K562 (cell line): ENCODE results near the gene RAPGEF5. TPM values are rescaled to one million over a fixed set of nuclear protein-coding genes. Genes with fewer than 3 reads are reported as not detected.

ENCODE experiments used
- ATAC-seq: fragments of 200-7000 bp; cut with Tn5 transposase; 3 replicates; pipeline ENCODE4 v1.9.1; 2020; ENCODE audit warnings: moderate library complexity
- BruUV-seq: library from RNA; stranded (reverse); fragments of 400-500 nt; replicated peaks from 2 replicates; lab custom pipeline; 2021; lab: Mats Ljungman, UMichigan
- CTCF ChIA-PET: fragments of 300-600 bp; formaldehyde crosslinking; extraction: SDS; loops from one replicate; lab custom pipeline; 2021; ENCODE audit warnings: low intra/inter-chr PET ratio; lab: Yijun Ruan, JAX
- POLR2A ChIA-PET: fragments of 300-600, 350-650 bp; sonication (Branson Sonifier 250); formaldehyde crosslinking; extraction: SDS; loops from one replicate; lab custom pipeline; 2021; ENCODE audit warnings: antibody characterized with exemption, inconsistent platforms; lab: Yijun Ruan, JAX
- DNase-seq, 4 experiments: peaks; one replicate each; pipeline versions ENCODE4 v3.0.0 to v3.0.0-alpha.2; 2011 to 2018; ENCODE audit warnings: low spot score in 3 of 4, mixed read lengths in 3 of 4; ENCODE audit errors: extremely low read depth in 1 of 4
- FAIRE-seq: peaks from 2 replicates; lab custom pipeline; 2011; peaks lifted over from hg19 to GRCh38; lab: Jason Lieb, UNC
- H2AFZ ChIP-seq: 2 replicates; pipeline ENCODE4 v1.6.0; 2011; ENCODE audit warnings: low read depth, low read length, control low read depth, inconsistent platforms
- H3K27ac ChIP-seq: fragments of 200-600 bp; 3 replicates; pipeline ENCODE4 v1.8.0; 2011; ENCODE audit warnings: low read depth, mild to moderate bottlenecking, control low read depth, inconsistent platforms, low read length, moderate library complexity, mixed read lengths; ENCODE audit errors: extremely low read depth
- H3K27me3 ChIP-seq, 2 experiments: fragments of 300-600 bp in 1 of 2; 2 replicates in 1 of 2; 3 replicates in 1 of 2; pipeline versions ENCODE4 v1.6.0 to v1.8.0; 2011; ENCODE audit warnings: inconsistent platforms in 2 of 2, low read length in 2 of 2, mild to moderate bottlenecking in 1 of 2, mixed read lengths in 1 of 2, moderate library complexity in 1 of 2; ENCODE audit not compliant: control insufficient read depth in 2 of 2, insufficient read depth in 2 of 2
- H3K36me3 ChIP-seq: fragments of 300-600 bp; 3 replicates; pipeline ENCODE4 v1.8.0; 2011; ENCODE audit warnings: mild to moderate bottlenecking, low read length, inconsistent platforms; ENCODE audit not compliant: control insufficient read depth, insufficient read depth
- H3K4me1 ChIP-seq, 2 experiments: fragments of 200-600 bp in 1 of 2; replicated peaks in 1 of 2; 2 replicates in 1 of 2; 3 replicates in 1 of 2; pipeline versions ENCODE4 v1.5.1 to v1.8.0; 2011; ENCODE audit warnings: inconsistent platforms in 2 of 2, low read length in 2 of 2, mild to moderate bottlenecking in 1 of 2, mixed read lengths in 1 of 2, moderate library complexity in 1 of 2; ENCODE audit not compliant: control insufficient read depth in 2 of 2, insufficient read depth in 2 of 2
- H3K4me2 ChIP-seq: 2 replicates; pipeline ENCODE4 v1.6.1; 2011; ENCODE audit warnings: low read length, control low read depth, inconsistent platforms, mixed read lengths; ENCODE audit not compliant: insufficient read depth
- H3K4me3 ChIP-seq: fragments of 200-600 bp; sonication (generic), shearing (Covaris generic); 2 replicates; pipeline ENCODE4 v1.5.1; 2016; ENCODE audit warnings: control low read depth, inconsistent platforms
- H3K79me2 ChIP-seq: fragments of 200-600 bp; 3 replicates; pipeline ENCODE4 v1.8.0; 2011; ENCODE audit warnings: low read length, inconsistent platforms; ENCODE audit not compliant: control insufficient read depth, insufficient read depth
- H3K9ac ChIP-seq, 2 experiments: 2 replicates each; pipeline versions ENCODE4 v1.6.0 to v1.6.1; 2011; ENCODE audit warnings: low read depth in 2 of 2, low read length in 2 of 2, control low read depth in 1 of 2, inconsistent platforms in 1 of 2, mild to moderate bottlenecking in 1 of 2, mixed read lengths in 1 of 2; ENCODE audit not compliant: insufficient read depth in 1 of 2
- H3K9me1 ChIP-seq: one replicate; pipeline ENCODE4 v1.6.0; 2011; ENCODE audit warnings: inconsistent platforms, mild to moderate bottlenecking, low read length, moderate library complexity; ENCODE audit not compliant: control insufficient read depth, insufficient read depth
- H3K9me3 ChIP-seq: replicated peaks from 2 replicates; pipeline ENCODE4 v1.5.1; 2011; ENCODE audit warnings: low read depth, low read length, inconsistent platforms; ENCODE audit not compliant: control insufficient read depth, insufficient read depth
- H4K20me1 ChIP-seq: replicated peaks from 2 replicates; pipeline ENCODE4 v1.6.1; 2011; ENCODE audit warnings: low read length, inconsistent platforms, mixed read lengths; ENCODE audit not compliant: control insufficient read depth, insufficient read depth
- ARID1B ChIP-seq: fragments of 450-650 bp; IDR thresholded peaks from 2 replicates; pipeline ENCODE4 v1.6.1; 2016; ENCODE audit warnings: antibody characterized with exemption, mild to moderate bottlenecking, inconsistent platforms
- ATF1 ChIP-seq, 2 experiments: fragments of 450-650 bp in 1 of 2; IDR thresholded peaks; 2 replicates each; pipeline ENCODE4 v1.6.1; 2016; ENCODE audit warnings: missing compliant biosample characterization in 1 of 2, missing genetic modification characterization in 1 of 2
- BCL6 ChIP-seq: fragments of 250-450 bp; sonication (Bioruptor Pico); IDR thresholded peaks from 2 replicates; pipeline ENCODE4 v1.4.0; 2020
- CBFA2T3 ChIP-seq: fragments of 450-650 bp; IDR thresholded peaks from 2 replicates; pipeline ENCODE4 v1.6.1; 2017
- CCNT2 ChIP-seq: IDR thresholded peaks from 2 replicates; pipeline ENCODE4 v1.6.1; 2011; ENCODE audit warnings: borderline replicate concordance, low read depth, mild to moderate bottlenecking, moderate library complexity, mixed read lengths, low read length; ENCODE audit not compliant: insufficient read length; ENCODE audit errors: extremely low read depth
- CEBPB ChIP-seq: fragments of 450-650 bp; IDR thresholded peaks from 2 replicates; pipeline ENCODE4 v1.6.1; 2016; ENCODE audit warnings: missing genetic modification characterization, missing compliant biosample characterization
- CEBPG ChIP-seq, 3 experiments: fragments of 200-800 bp in 1 of 3; sonication (Bioruptor generic) in 1 of 3; sonication (generic) in 1 of 3; formaldehyde crosslinking in 1 of 3; IDR thresholded peaks in 2 of 3; conservative IDR thresholded peaks in 1 of 3; 2 replicates each; pipeline versions ENCODE4 v1.6.1 to v1.8.0; 2016 to 2022; ENCODE audit warnings: missing compliant biosample characterization in 2 of 3, missing genetic modification characterization in 2 of 3, mild to moderate bottlenecking in 1 of 3, missing genetic modification reagents in 1 of 3
- EP400 ChIP-seq: fragments of 450-650 bp; IDR thresholded peaks from 2 replicates; pipeline ENCODE4 v1.6.1; 2017; ENCODE audit warnings: antibody characterized with exemption, mild to moderate bottlenecking, moderate library complexity
- FOXK1 ChIP-seq: sonication (generic); formaldehyde crosslinking; IDR thresholded peaks from 2 replicates; pipeline ENCODE4 v1.8.0; 2022; ENCODE audit warnings: missing genetic modification reagents, mild to moderate bottlenecking, borderline replicate concordance
- MTA2 ChIP-seq: fragments of 450-650 bp; IDR thresholded peaks from 2 replicates; pipeline ENCODE4 v1.6.1; 2016; ENCODE audit warnings: low read depth
- NCOR1 ChIP-seq: fragments of 450-650 bp; IDR thresholded peaks from 2 replicates; pipeline ENCODE4 v1.6.1; 2016; ENCODE audit warnings: mild to moderate bottlenecking, moderate library complexity
- RCOR1 ChIP-seq, 2 experiments: IDR thresholded peaks; 2 replicates each; pipeline ENCODE4 v1.6.1; 2012; ENCODE audit warnings: low read depth in 2 of 2, low read length in 2 of 2, borderline replicate concordance in 1 of 2, improper control_type of control experiment in 1 of 2
- RFX1 ChIP-seq: fragments of 450-650 bp; IDR thresholded peaks from 2 replicates; pipeline ENCODE4 v1.6.1; 2016; ENCODE audit warnings: mild to moderate bottlenecking, moderate library complexity
- SOX6 ChIP-seq: fragments of 450-650 bp; IDR thresholded peaks from 2 replicates; pipeline ENCODE4 v1.6.1; 2014; ENCODE audit warnings: mild to moderate bottlenecking
- SRF ChIP-seq, 2 experiments: fragments of 250-450, 450-650 bp in 1 of 2; sonication (Bioruptor Pico) in 1 of 2; sonication (generic) in 1 of 2; formaldehyde crosslinking; IDR thresholded peaks; 2 replicates each; pipeline versions ENCODE4 v1.5.0 to v1.5.1; 2020 to 2022; ENCODE audit warnings: mild to moderate bottlenecking in 1 of 2, missing genetic modification reagents in 1 of 2
- TAL1 ChIP-seq: fragments of 450-650 bp; IDR thresholded peaks from 2 replicates; pipeline ENCODE4 v1.6.1; 2016; ENCODE audit warnings: mild to moderate bottlenecking
- TEAD4 ChIP-seq, 2 experiments: sonication (generic) in 1 of 2; formaldehyde crosslinking in 1 of 2; IDR thresholded peaks; 2 replicates each; pipeline versions ENCODE4 v1.6.1 to v1.8.0; 2012 to 2022; ENCODE audit warnings: borderline replicate concordance in 1 of 2, inconsistent platforms in 1 of 2, low read length in 1 of 2, mild to moderate bottlenecking in 1 of 2, missing genetic modification reagents in 1 of 2
- TRIM24 ChIP-seq, 2 experiments: fragments of 450-650 bp; IDR thresholded peaks; 2 replicates each; pipeline ENCODE4 v1.6.1; 2016
- ZFP1 ChIP-seq: fragments of 450-650 bp; formaldehyde crosslinking; IDR thresholded peaks from 2 replicates; pipeline ENCODE4 v1.4.0; 2020; ENCODE audit warnings: mild to moderate bottlenecking, mixed read lengths
- ZNF184 ChIP-seq: sonication (generic); formaldehyde crosslinking; IDR thresholded peaks from 2 replicates; pipeline ENCODE4 v1.5.0; 2020; ENCODE audit warnings: missing genetic modification reagents
- ZNF384 ChIP-seq: IDR thresholded peaks from 2 replicates; pipeline ENCODE4 v1.6.1; 2012; ENCODE audit warnings: low read depth, low read length, improper control_type of control experiment
- ZNF699 ChIP-seq: fragments of 250-450 bp; sonication (Bioruptor Pico); IDR thresholded peaks from 2 replicates; pipeline ENCODE4 v1.8.0; 2021; ENCODE audit warnings: mild to moderate bottlenecking, moderate library complexity; ENCODE audit not compliant: insufficient replicate concordance
- WGBS: fragments of 100-300 bp; shearing (Covaris generic); methylation state at CpG from one replicate; pipeline ENCODE4 v1.1.6; 2016; ENCODE audit warnings: low coverage, mixed read lengths; ENCODE audit not compliant: insufficient coverage; ENCODE audit errors: missing lambda C conversion rate; 5-methylcytosine and 5-hydroxymethylcytosine counted together
- in situ Hi-C: fragments of 300-500 bp; cut with MboI; formaldehyde crosslinking; loops from 4 replicates; pipeline ENCODE4 v1.15.0; 2018; ENCODE audit warnings: inconsistent platforms, mixed read lengths
- intact Hi-C: fragments of 100-400 bp; cut with micrococcal nuclease; formaldehyde crosslinking; loops from 2 replicates; pipeline ENCODE4 v1.14.2; 2022
- polyA plus RNA-seq, 8 experiments: library from polyadenylated mRNA; depleted of rRNA in 4 of 8; stranded (reverse) in 5 of 8; unstranded in 3 of 8; fragments of >200 nt; fragmentation: Nextera tagmentation in 2 of 8; fragmentation: Illumina TruSeq in 1 of 8; extraction: Ambion mirVana in 2 of 8; extraction: Trizol in 1 of 8; gene quantifications; 2 replicates each; pipeline versions ENCODE4 v1.2.1 to v1.2.3, GENCODE V29; 2011 to 2014; ENCODE audit warnings: inconsistent platforms in 1 of 8, missing spikeins in 1 of 8
- total RNA-seq, 7 experiments: library from RNA; depleted of rRNA in 6 of 7; stranded (reverse); fragments of >200 nt in 6 of 7; fragmentation: Illumina TruSeq in 2 of 7; extraction: Trizol in 2 of 7; gene quantifications; 2 replicates each; pipeline versions ENCODE4 v1.2.1 to v1.2.3, GENCODE V29; 2011 to 2021; ENCODE audit warnings: low replicate concordance in 1 of 7
- TF ChIP-seq, protein P1 (sequence below), 2 experiments: fragments of 450-650 bp in 1 of 2; sonication (generic) in 1 of 2; formaldehyde crosslinking in 1 of 2; IDR thresholded peaks in 1 of 2; conservative IDR thresholded peaks in 1 of 2; 2 replicates each; pipeline versions ENCODE4 v1.6.1 to v1.8.1; 2016 to 2023; ENCODE audit warnings: mild to moderate bottlenecking in 2 of 2, moderate library complexity in 2 of 2, inconsistent platforms in 1 of 2, missing genetic modification reagents in 1 of 2

Gene RAPGEF5
- total and polyA plus RNA-seq, 9 of the 15 experiments (the other 6 are each of a cell fraction or from before 2014, with no cell fraction given), result 0.39 to 2.0 (median 1.1) TPM

GRCh38 chr7:22302951-22303423 is 54.0 kb downstream of the RAPGEF5 start:
- peak overlapping the region; percentile 81; the same call in 1 of the 2 replicates for H2AFZ ChIP-seq
- POLR2A ChIA-PET, result interaction anchor here (1.7 to 3.0 kb wide), 2 partner anchors 9 to 10 kb away, joined by 9 to 12 read pairs; no protein-coding TSS in a partner anchor
- no peak for FAIRE-seq
- H3K9me1 ChIP-seq, result no peaks in the 10 kb centered on the region
- no peak overlapping the region; a peak in 1 of 4 replicates for H3K9ac ChIP-seq
- no peak overlapping the region for H3K4me3 ChIP-seq
- 0 out of 2 replicates have a peak, but pooled peaks cover 2% of the 10 kb centered on the region for H3K9me3 ChIP-seq
- no peaks in the 10 kb centered on the region for H3K79me2 ChIP-seq
- H3K4me2 ChIP-seq, result 0 out of 2 replicates have a peak overlapping the region, but pooled peaks have one; percentile 55
- no TSS peak for BruUV-seq
- no peak for DNase-seq
- peak overlapping the region; percentile 18; the same call in 1 of the 3 replicates for H3K27ac ChIP-seq
- ATAC-seq, result peak; percentile 55
- WGBS, result 19% methylated on average over 1 of the region's 1 CpG
- CTCF ChIA-PET, result no interaction called here
- H3K4me1 ChIP-seq, result peaks cover 10 to 23% of the 10 kb centered on the region in 2 experiments
- H3K27me3 ChIP-seq, result no peaks in the 10 kb centered on the region
- no peaks in the 10 kb centered on the region for H3K36me3 ChIP-seq
- in situ Hi-C loops (no loop called here), intact Hi-C loops (no loop called here)
- H4K20me1 ChIP-seq, result no peaks in the 10 kb centered on the region
- TF ChIP-seq TAL1 (peak; percentile 64), ARID1B (peak; percentile 68), BCL6 (CRISPR knock-in tag) (no peak), CCNT2 (peak; percentile 20), RFX1 (peak; percentile 76), CEBPB (peak; percentile 33), MTA2 (peak; percentile 43), ZNF699 (CRISPR knock-in tag) (no peak), ZNF384 (peak; percentile 54; the same call in 1 of the 2 replicates), EP400 (0 out of 2 replicates have a peak, but pooled peaks have one; percentile 12), ATF1 (CRISPR knock-in tag; IDR thresholded peaks at IDR 0.05) (no peak), ATF1 (tag; IDR thresholded peaks at IDR 0.05) (no peak), RCOR1 (IDR thresholded peaks at IDR 0.05; ENCODE audit: borderline replicate concordance in 1 of 2, low read depth in 2 of 2, low read length in 2 of 2) (0 out of 4 replicates have a peak, but pooled peaks of 1 of the 2 experiments have one; percentile 19), CEBPG (CRISPR knock-in tag; IDR thresholded peaks at IDR 0.05) (no peak), CEBPG (tag; conservative IDR thresholded peaks at IDR 0.05 in 1 of 2, IDR thresholded peaks at IDR 0.05 in 1 of 2) (peak; percentile 7 to 54; a peak in 2 of 4 replicates), SOX6 (peak; percentile 32; the same call in 1 of the 2 replicates), ZFP1 (CRISPR knock-in tag) (peak; percentile 82), FOXK1 (CRISPR knock-in tag) (no peak), TEAD4 (IDR thresholded peaks at IDR 0.05; ENCODE audit: low read length) (peak; percentile 67; the same call in 1 of the 2 replicates), TEAD4 (CRISPR knock-in tag; IDR thresholded peaks at IDR 0.05; ENCODE audit: borderline replicate concordance) (no peak), ZNF184 (CRISPR knock-in tag) (no peak), TRIM24 (IDR thresholded peaks at IDR 0.05) (peak in 1 of 2 experiments; percentile 21; a peak in 1 of 4 replicates), CBFA2T3 (peak; percentile 65), NCOR1 (peak; percentile 19; the same call in 1 of the 2 replicates), SRF (CRISPR knock-in tag; IDR thresholded peaks at IDR 0.05) (peak in 1 of 2 experiments; percentile 77; a peak in 2 of 4 replicates)
- TF ChIP-seq, protein P1, sequence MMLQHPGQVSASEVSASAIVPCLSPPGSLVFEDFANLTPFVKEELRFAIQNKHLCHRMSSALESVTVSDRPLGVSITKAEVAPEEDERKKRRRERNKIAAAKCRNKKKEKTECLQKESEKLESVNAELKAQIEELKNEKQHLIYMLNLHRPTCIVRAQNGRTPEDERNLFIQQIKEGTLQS (IDR thresholded peaks at IDR 0.05), result peak; percentile 64; the same call in 1 of the 2 replicates
- TF ChIP-seq, protein P1 (CRISPR knock-in tag; conservative IDR thresholded peaks at IDR 0.05), result no peak
